Neural progenitor cell (in vitro differentiated cells): Measurements from ENCODE around the gene PCDHGA5. TPM values are rescaled to one million over a fixed set of nuclear protein-coding genes. Genes with fewer than 3 reads are reported as not detected.

Experiments
- DNase-seq: peaks from one replicate; pipeline ENCODE4 v3.0.0-alpha.2; 2016; ENCODE audit warnings: low spot score
- H2AFZ ChIP-seq: fragments of 200-600 bp; sonication (generic); replicated peaks from 2 replicates; pipeline ENCODE4 v1.6.1; 2016; ENCODE audit warnings: antibody characterized with exemption
- H3F3A ChIP-seq: fragments of 200-600 bp; sonication (generic); 2 replicates; pipeline ENCODE4 v1.6.1; 2016; ENCODE audit warnings: antibody characterized with exemption, low read depth
- H3K27ac ChIP-seq: fragments of 200-600 bp; sonication (generic); 2 replicates; pipeline ENCODE4 v1.5.1; 2016; ENCODE audit warnings: mild to moderate bottlenecking
- H3K27me3 ChIP-seq: fragments of 200-600 bp; sonication (generic); 2 replicates; pipeline ENCODE4 v1.6.1; 2016; ENCODE audit warnings: mild to moderate bottlenecking, moderate library complexity
- H3K36me3 ChIP-seq: fragments of 200-600 bp; sonication (generic); 2 replicates; pipeline ENCODE4 v1.5.1; 2016
- H3K4me1 ChIP-seq: fragments of 200-600 bp; sonication (generic); 2 replicates; pipeline ENCODE4 v1.6.1; 2016; ENCODE audit warnings: mixed run types
- H3K4me2 ChIP-seq: fragments of 200-600 bp; sonication (generic); 2 replicates; pipeline ENCODE4 v1.6.1; 2016
- H3K4me3 ChIP-seq: fragments of 200-600 bp; sonication (generic); 2 replicates; pipeline ENCODE4 v1.5.1; 2016
- H3K79me2 ChIP-seq: fragments of 200-600 bp; sonication (generic); 2 replicates; pipeline ENCODE4 v1.6.1; 2016; ENCODE audit warnings: low read depth
- H3K9ac ChIP-seq: fragments of 200-600 bp; sonication (generic); 2 replicates; pipeline ENCODE4 v1.6.1; 2016
- H3K9me3 ChIP-seq: fragments of 200-600 bp; sonication (generic); 2 replicates; pipeline ENCODE4 v1.5.1; 2016; ENCODE audit warnings: low read depth
- H4K20me1 ChIP-seq: fragments of 200-600 bp; sonication (generic); 2 replicates; pipeline ENCODE4 v1.6.1; 2016; ENCODE audit warnings: low read depth
- H3K27ac Mint-ChIP-seq: 3 replicates; pipeline ENCODE4 v1.8.0; 2021; ENCODE audit warnings: mixed read lengths
- H3K27me3 Mint-ChIP-seq: 2 replicates; pipeline ENCODE4 v1.8.0; 2022; ENCODE audit warnings: low read depth, mild to moderate bottlenecking, inconsistent platforms, moderate library complexity, mixed read lengths; ENCODE audit not compliant: insufficient read depth
- H3K36me3 Mint-ChIP-seq: 3 replicates; pipeline ENCODE4 v1.8.0; 2021; ENCODE audit warnings: mixed read lengths
- H3K4me1 Mint-ChIP-seq: 3 replicates; pipeline ENCODE4 v1.8.0; 2021; ENCODE audit warnings: mixed read lengths
- H3K4me3 Mint-ChIP-seq: 3 replicates; pipeline ENCODE4 v1.8.0; 2021; ENCODE audit warnings: mild to moderate bottlenecking, moderate library complexity, mixed read lengths
- H3K9me3 Mint-ChIP-seq: 3 replicates; pipeline ENCODE4 v1.8.0; 2020; ENCODE audit warnings: mixed read lengths
- CTCF ChIP-seq: fragments of 200-600 bp; sonication (generic); IDR thresholded peaks from 2 replicates; pipeline ENCODE4 v1.5.1; 2017; ENCODE audit warnings: antibody characterized with exemption, mild to moderate bottlenecking
- EZH2 ChIP-seq: fragments of 200-600 bp; sonication (generic); IDR thresholded peaks from 2 replicates; pipeline ENCODE4 v1.6.1; 2017; ENCODE audit warnings: antibody characterized with exemption, mild to moderate bottlenecking, moderate library complexity
- EZH2phosphoT487 ChIP-seq: fragments of 200-600 bp; sonication (generic); IDR thresholded peaks from 2 replicates; pipeline ENCODE4 v1.6.1; 2017; ENCODE audit warnings: antibody characterized with exemption
- total RNA-seq: library from RNA; depleted of rRNA; stranded (reverse); fragments of >200 nt; gene quantifications from 2 replicates; pipeline ENCODE4 v1.2.3, GENCODE V29; 2015; ENCODE audit warnings: low replicate concordance

PCDHGA5 gene
- total RNA-seq, 1 donor from 2014 or later, result 0.71 TPM

- TF ChIP-seq EZH2 (no peak), CTCF (no peak), EZH2phosphoT487 (no peak)
- no peak overlapping the region for H2AFZ ChIP-seq
- no peaks in the 10 kb centered on the region for H3F3A ChIP-seq
- no peak overlapping the region for H3K9ac ChIP-seq
- Mint-ChIP-seq H3K27ac (no peak overlapping the region), H3K4me3 (no peak overlapping the region), H3K36me3 (peaks cover 7% of the 10 kb centered on the region), H3K4me1 (no peaks in the 10 kb centered on the region), H3K9me3 (peaks cover 61% of the 10 kb centered on the region), H3K27me3 (peaks cover 2% of the 10 kb centered on the region)
- H3K36me3 ChIP-seq, result no peaks in the 10 kb centered on the region
- no peak for DNase-seq
- no peaks in the 10 kb centered on the region for H4K20me1 ChIP-seq
- no peaks in the 10 kb centered on the region for H3K27me3 ChIP-seq
- no peak overlapping the region for H3K4me3 ChIP-seq
- peaks cover 13% of the 10 kb centered on the region for H3K9me3 ChIP-seq
- no peaks in the 10 kb centered on the region for H3K79me2 ChIP-seq
- no peak overlapping the region for H3K27ac ChIP-seq
- H3K4me2 ChIP-seq, result no peak overlapping the region
- no peaks in the 10 kb centered on the region for H3K4me1 ChIP-seq
These were observed 7.0 kb upstream of the PCDHGA5 start for GRCh38 chr5:141356950-141357349.

- Histone ChIP-seq H3K79me2 (no peaks in the 10 kb centered on the region), H3K27ac (no peak within 1 kb of the TSS), H2AFZ (peak within 1 kb of the TSS; percentile 24), H3K4me3 (no peak within 1 kb of the TSS), H3K4me1 (no peaks in the 10 kb centered on the region), H3K4me2 (no peak within 1 kb of the TSS), H3K9me3 (peaks cover 13% of the 10 kb centered on the region), H3K27me3 (no peaks in the 10 kb centered on the region), H3F3A (no peaks in the 10 kb centered on the region), H3K9ac (no peak within 1 kb of the TSS), H4K20me1 (no peaks in the 10 kb centered on the region), H3K36me3 (no peaks in the 10 kb centered on the region)
- Mint-ChIP-seq H3K4me1 (no peaks in the 10 kb centered on the region), H3K27me3 (peaks cover 4% of the 10 kb centered on the region), H3K4me3 (no peak within 1 kb of the TSS), H3K9me3 (peaks cover 71% of the 10 kb centered on the region), H3K27ac (no peak within 1 kb of the TSS), H3K36me3 (peaks cover 4% of the 10 kb centered on the region)
- peak; percentile 38 for DNase-seq
- TF ChIP-seq EZH2 (no peak), CTCF (peak; percentile 49)
These were observed 4.1 kb upstream of the PCDHGA5 start, which contains the start of gene PCDHGB2 for GRCh38 chr5:141359790-141360426. Gene PCDHGB2, plus strand, starts transcription at chr5:141359994. Its CDS starts 142 bp downstream, at chr5:141360136.

- Mint-ChIP-seq H3K4me1 (no peaks in the 10 kb centered on the region), H3K27ac (no peak overlapping the region), H3K9me3 (peaks cover 73% of the 10 kb centered on the region), H3K36me3 (peaks cover 4% of the 10 kb centered on the region), H3K4me3 (no peak overlapping the region), H3K27me3 (peaks cover 7% of the 10 kb centered on the region)
- H3K4me3 ChIP-seq, result no peak overlapping the region
- no peak overlapping the region for H3K27ac ChIP-seq
- no peaks in the 10 kb centered on the region for H3K27me3 ChIP-seq
- no peaks in the 10 kb centered on the region for H3F3A ChIP-seq
- H4K20me1 ChIP-seq, result no peaks in the 10 kb centered on the region
- TF ChIP-seq EZH2phosphoT487 (no peak), EZH2 (no peak), CTCF (no peak)
- no peak overlapping the region for H2AFZ ChIP-seq
- no peak overlapping the region for H3K9ac ChIP-seq
- no peaks in the 10 kb centered on the region for H3K79me2 ChIP-seq
- H3K4me2 ChIP-seq, result no peak overlapping the region
- H3K9me3 ChIP-seq, result peaks cover 13% of the 10 kb centered on the region
- no peaks in the 10 kb centered on the region for H3K4me1 ChIP-seq
- no peaks in the 10 kb centered on the region for H3K36me3 ChIP-seq
- DNase-seq, result no peak
These were observed 3.3 kb upstream of the PCDHGA5 start for GRCh38 chr5:141360685-141361084.
